Measurements from ENCODE around the gene PRM3. TPM values are rescaled to one million over a fixed set of nuclear protein-coding genes. Genes with fewer than 3 reads are reported as not detected.

Gene PRM3
- total RNA-seq, 1 donor from 2014 or later, result not detected

DNA sequence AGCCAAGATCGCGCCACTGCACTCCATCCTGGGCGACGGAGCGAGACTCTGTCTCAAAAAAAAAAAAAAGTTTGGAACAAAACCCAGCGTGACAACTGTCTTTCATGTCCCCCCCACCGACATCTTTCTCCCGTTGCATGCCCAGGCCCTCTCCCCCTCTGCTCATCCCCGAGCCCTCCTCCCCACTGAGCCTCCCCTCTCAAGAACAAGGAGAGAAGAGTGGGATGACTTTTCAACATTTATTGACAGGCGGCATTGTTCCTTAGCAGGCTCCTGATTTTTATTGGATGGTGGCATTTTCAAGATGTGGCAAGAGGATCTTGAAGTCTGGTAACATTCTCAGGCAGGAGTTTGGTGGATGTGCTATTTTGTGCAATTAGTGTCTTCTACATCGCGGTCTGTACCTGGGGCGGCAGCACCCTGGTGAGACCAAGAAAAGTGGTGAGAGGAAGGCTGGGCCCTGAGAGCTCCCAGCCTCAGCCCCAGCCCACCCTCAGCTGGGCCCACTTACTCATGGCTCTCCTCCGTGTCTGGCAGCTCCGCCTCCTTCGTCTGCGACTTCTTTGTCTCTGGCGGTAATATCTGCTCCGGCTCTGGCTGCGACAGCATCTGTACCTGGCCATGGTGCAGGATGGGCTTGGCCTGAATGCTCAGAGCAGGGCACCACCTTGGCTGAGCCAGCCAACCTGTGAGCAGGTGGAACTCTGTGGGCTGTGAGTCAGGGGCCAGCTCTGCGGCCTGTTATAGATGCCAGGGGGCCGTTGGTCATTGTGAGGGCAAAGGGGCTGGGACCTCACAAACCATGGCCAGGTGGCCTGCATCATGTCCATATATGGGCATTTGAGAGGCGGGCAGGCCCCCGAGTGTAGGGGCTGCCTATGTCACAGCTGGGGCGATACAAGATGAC, 7.4 kb upstream of the PRM3 start, which contains the start of gene PRM1:
PRM1 (minus strand) TSS at position 715 of the 907 bp plus-strand sequence; CDS start at position 623, 92 bp downstream.
- no peak for DNase-seq (ENCODE audit: low spot score)

DNA sequence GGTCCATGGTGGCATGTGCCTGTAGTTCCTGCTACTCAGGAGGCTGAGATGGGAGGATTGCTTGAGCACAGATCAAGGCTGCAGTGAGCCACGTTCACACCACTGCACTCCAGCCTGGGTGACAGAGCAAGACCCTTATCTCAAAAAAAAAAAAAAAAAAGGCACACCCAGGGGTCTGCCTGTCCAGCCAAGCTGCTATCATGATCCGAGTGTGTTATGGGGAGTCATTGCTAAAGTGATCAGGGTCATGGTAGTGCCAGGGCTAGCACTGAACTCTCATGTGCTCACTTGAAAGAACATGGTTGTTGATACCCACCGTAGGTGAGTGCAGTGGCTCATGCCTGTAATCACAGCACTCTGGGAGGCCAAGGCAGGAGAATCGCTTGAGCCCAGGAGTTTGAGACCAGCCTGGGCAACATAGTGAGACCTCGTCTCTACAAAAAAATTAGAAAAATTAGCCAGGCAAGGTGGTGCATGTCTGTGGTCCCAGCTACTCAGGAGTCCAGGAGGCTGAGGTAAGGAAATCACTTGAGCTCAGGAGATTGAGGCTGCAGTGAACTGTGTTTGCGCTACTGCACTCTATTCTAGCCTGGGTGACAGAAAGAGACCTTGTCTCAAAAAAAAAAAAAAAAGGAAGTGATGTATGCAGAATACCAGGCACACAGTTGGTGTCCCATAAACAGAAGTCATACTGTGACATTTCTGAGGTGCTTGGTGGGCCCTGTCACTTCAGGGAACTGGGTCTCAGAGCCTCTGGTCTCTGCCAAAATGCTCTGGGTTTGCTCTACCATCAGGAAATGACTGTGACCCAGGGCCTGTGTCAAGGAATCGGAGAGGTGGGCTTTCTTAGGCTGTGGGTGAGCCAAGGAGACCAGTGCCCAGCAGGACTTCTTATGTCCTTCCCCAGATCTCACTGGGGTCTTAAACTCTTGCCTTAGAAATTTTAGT, 5.5 kb upstream of the PRM3 start:
- no peak for DNase-seq (ENCODE audit: low spot score)

DNA sequence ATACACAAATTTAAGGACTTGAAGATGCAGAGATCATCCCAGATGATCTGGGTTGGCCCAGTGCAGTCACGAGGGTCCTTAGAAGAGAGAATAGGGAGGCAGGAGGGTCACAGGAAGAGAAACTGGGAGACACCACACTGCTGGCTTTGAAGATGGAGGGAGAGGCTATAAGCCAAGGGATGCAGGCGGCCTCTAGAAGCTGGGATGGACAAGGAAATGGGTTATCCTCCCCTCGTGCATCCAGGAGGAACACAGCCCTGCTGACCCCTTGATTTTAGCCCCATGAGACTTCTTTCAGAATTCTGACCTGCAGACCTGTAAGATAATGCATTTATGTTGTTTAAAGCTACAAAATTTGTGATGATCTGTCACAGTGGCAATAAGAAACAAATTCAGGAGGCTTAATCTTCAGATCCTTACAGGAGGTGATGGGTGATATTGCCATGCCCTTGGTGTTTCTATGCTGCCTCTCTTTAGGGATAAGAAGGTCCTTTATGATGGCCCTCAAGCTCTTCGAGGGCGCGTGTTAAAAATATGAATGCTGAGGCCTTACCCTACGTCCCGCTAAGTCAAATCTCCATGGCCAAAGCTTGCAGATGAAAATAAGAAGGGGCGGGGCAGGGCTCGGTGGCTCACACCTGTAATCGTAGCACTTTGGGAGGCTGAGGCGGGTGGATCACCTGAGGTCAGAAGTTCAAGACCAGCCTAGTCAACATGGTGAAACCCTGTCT, 4.3 kb upstream of the PRM3 start:
- DNase-seq (ENCODE audit: low spot score), result no peak

DNA sequence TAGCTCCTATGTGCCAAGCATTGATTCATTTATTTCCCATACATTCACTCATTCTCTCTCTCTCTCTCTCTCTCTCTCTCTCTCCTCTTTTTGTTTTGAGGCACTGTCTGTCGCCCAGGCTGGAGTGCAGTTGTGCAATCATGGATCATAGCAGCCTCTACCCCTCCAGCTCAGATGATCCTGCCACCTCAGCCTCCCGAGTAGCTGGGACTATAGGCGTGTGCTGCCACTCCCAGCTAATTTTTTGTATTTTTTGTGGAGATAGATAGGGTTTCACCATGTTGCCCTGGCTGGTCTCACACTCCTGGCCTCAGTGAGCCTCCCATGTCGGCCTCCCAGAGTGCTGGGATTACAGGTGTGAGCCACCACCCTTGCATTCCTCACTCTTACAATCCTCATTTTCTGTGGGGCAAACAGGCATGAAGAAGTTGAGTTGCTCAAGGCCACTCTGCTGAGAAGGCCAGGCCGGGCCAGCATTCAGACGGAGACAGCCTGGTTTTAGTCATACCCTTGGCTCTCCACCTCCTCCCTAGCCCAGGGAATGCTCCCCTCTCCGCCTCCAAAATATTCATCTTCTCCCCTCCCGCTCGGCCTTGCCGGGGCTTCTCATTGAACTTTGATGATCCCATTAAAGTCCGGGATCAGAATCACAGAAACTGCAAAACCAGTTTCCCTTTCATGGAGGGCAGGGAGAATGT, 3.6 kb upstream of the PRM3 start:
- DNase-seq (ENCODE audit: low spot score), result no peak

DNA sequence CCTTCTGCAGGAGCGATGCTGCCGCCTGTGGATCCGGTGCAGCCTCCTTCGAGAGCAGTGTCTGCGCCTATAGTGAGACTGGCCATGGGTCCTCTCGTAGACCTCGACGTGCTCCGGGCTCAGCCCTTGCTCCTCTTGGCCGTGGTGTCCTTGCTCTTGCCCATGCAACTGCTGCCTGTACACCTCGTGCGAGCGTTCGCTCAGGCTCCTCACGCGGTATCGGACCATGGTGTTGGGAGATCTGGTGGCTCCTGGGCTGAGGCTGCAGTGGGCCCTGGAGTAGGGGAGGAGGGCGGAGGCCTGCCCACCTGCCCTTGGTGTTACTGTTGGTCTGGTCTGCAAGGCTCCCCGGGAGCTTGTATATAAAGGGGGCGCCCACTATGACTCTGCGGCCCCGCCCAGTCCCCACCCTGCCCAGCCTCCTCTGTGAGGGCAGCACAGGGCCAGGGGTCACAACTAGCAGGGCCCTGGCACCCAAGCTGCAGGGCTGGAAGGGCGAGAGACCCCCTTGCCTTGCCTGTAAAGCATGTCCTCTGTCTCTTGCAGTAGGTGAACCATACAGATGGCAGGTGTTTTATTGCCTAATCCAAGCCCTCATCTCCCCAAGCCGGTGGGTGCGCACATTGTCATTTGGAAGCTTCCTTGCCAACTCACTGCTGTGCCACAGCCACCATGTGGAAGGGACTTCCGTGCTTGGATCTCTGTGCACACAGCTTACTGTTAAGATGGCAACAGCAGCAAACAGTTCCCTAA, 2.9 kb upstream of the PRM3 start, which contains the start of gene PRM2:
PRM2 (minus strand) TSS at position 338 of the 753 bp plus-strand sequence; CDS start at position 228, 110 bp downstream.
- no peak for DNase-seq (ENCODE audit: low spot score)

DNA sequence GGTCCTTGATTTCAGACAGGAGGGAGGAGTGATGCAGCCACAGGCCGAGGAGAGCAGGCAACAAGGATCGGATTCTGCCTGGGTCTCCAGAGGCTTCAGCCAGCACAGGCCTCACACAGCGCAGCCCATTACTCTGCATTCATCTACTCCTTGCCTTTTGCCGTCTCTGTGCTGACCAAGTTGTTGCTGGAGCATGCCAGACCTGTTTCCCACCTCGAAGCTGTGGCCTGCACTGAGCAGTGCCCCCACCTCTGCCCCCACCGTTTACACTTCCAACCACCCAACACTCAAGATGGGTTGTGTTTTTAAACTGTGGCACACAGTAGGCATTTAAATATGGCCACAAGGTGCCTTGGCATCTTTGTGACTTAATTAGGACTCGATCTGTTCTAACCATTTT, 1.5 kb upstream of the PRM3 start:
- DNase-seq (ENCODE audit: low spot score), result no peak

DNA sequence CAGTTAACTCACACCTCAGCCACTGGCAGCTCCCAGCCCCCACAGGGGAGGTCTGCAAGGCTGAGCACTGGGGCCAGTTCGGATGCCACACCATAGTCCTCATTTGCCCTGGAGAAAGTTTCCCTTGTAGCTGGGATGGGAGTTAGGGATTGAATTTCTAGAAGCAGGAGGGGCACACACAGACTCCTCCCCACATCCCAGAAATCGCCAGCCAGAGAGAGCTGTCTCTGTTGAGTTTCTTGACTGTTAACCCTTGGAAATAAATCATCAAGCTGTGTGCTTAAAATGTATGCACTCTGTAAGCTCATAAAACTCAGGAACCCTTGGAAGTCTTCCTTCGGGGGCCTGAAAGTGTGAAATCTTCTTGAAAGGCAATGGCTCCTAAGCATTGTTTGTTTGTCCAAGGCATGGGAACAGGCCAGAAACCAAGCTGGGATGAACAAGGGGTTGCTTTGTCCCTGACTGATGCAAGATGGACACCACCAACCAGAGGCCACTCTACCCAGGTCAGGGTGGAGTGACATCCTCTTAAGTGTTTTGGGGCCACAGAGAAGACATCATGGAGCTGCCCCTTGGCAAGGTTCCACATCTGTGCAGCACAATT, 394 bp upstream of the PRM3 start:
- no peak for DNase-seq (ENCODE audit: low spot score)

DNA sequence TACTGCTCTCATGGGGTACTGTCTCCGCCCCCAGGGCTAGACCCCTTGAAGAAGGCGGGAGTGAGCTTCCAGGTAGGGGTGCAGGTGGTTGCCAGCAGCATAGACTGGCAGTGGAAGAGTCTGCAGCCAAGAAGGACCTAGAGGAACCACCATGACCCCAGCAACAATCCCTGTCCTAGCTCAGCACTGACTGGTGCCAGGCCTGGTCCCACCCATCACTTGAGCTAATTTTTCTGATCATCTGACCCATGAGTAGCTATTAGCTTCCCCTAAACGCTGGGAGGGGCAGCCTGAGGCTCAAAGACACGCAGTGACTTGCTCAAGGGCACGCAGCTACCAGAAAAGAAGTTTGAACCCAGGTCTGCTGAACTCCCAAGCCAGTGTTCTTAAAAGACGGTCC, 945 bp downstream of the PRM3 start:
- no peak for DNase-seq (ENCODE audit: low spot score)

DNA sequence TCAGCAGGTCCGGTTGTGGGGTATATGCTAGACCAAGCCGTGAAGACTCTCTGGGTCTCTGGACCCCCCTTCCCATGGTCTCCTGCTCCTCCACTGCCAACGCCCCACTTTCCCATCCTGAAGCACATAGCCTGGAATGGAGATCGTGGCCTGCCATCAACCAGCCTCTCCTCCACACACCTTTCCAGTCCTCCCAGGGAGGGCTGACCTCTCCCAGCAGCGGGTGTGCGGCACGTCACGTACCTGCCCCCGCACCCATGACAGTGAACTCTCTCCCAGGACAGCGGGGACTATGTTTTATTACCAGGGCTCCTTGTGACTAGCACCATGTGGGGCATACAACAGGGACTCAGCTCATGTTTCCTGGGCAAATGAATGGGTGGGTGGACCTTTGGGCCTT, 1.8 kb downstream of the PRM3 start:
- DNase-seq (ENCODE audit: low spot score), result no peak

DNA sequence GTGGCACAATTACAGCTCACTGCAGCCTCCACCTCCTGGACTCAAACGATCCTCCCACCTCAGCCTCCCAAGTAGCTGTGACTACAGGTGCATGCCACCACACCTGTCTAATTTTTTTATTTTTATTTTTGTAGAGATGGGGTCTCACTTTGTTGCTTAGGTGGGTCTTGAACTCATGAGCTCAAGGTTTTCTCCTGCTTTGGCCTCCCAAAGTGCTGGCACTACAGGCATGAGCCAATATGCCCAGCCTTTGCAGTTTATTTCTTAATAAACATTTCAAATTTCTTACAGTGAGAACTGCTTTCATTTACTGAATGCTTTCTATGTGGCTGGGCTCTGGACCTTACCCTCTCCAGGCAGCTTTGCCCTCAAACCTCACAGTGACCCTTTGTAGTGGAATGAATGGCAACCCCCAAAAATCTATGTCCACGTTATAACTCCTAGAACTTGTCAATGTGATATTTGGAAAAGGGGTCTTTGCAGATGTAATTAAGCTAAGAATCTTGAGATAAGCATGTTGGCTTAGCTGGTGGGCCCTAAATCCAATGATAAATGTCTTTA, 2.7 kb downstream of the PRM3 start:
- no peak for DNase-seq (ENCODE audit: low spot score)

DNA sequence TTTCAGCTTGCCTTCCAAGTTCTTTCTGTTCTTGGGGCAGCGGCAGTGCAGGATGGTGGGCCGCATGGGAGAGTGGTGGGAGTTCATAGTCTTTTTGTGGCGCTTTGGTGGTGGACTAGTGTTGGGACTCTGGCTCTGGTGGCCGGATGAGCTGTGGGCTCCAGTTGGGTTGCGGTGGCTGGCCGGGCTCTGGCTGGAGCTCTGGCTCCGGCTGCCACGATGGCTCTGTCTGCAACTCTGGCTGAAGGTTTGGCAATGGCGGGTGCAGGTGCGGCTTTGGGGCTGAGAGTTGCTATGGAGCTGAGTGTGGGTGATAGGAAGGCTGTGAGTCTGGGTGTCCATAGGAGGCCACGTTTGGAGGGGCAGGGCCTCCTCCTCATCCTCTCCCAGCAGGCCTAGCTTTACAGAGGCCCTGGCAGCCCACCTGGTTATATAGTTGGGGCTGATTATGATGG, 4.5 kb downstream of the PRM3 start, which contains the start of gene TNP2:
TNP2 (minus strand) TSS at position 405 of the 455 bp plus-strand sequence; CDS start at position 342, 63 bp downstream.
- no peak for DNase-seq (ENCODE audit: low spot score)

DNA sequence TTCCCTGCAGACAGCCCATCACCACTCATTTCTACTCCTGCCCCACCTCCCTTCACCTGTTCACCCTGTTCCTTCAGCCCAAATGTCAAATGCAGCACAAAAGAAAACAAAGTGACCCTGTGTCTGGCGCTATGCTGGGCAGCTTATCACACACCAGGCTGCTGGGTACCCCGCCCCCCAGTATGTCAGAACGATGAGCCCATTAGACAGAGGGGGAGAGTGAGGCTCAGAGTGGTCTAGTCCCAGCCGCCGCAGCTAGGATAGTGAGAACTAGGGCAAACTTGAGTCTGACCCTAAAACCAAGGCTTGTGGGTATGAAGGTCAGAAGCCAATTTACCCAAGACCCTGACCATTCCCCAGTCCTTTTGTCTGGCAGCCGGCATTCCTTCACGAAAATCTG, 8.3 kb downstream of the PRM3 start:
- no peak for DNase-seq (ENCODE audit: low spot score)

DNA sequence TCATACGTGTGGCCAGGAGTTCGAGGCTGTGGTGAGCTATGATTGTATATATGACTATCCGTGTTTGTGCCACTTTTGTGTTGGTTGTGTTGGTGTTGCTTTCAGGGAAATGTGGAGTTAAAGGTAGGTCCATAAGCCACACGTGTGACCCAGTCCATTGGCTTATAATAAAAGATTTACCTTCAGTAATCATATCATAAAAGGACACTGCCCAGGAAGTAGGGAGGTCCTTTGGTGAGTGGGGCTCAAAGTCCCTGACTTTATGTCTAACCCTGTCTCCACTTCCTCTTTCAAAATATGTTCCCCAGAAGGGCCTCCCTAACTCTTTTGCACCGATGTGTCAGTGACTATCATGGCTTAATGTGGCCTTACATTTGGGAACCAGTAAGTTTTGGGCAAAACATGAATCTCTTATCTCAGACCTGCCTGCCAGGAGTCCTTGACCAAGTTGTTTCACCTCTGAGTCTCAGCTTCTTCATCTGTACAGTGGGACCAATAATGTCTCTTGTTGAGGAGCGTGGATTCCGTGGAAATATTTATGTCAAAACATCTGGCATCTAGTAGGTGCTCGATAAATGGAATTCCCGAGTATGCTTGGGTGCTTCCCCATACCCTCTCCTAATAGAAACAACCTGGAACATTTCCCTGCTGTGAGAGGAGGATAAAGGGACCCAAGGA, 9.1 kb downstream of the PRM3 start:
- DNase-seq (ENCODE audit: low spot score), result no peak

DNA sequence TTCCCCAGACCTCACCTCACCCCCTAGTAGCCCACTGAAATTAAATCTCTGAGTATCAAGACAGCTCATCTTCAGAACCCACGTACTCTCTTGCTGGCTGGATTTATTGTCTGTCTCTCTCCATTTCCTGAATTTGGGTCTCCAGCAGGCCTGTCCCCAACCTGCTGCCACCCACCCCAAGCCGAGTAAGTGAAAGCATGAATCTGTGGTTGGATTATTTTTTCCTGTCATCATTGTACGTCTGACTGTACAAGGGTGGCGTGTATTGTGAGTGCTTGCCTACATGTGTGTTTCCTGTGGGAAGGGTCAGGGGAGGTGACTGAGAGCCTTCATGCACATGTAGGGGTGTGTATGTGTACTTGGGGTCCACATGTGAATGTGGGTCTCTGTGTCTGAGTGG, 9.7 kb downstream of the PRM3 start:
- DNase-seq (ENCODE audit: low spot score), result no peak

DNA sequence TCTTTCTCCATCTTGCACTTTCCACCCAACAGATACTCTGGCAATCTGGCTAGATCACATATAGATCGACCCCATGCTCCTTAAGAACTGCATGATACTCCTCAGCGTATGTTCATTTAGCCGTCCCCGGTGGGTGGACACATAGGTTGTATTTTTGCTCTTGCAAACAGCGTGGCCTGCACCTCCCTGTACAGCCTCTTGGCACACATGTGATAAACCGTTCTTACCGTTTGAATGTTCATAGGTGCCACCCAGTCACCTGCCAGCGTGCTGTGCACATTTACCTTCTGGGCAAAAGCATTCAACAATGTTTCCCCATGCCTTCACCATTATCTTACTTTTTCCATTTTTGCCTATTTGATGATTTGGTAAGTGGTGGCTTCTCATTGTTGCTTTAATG, 10.5 kb downstream of the PRM3 start:
- DNase-seq (ENCODE audit: low spot score), result no peak

DNA sequence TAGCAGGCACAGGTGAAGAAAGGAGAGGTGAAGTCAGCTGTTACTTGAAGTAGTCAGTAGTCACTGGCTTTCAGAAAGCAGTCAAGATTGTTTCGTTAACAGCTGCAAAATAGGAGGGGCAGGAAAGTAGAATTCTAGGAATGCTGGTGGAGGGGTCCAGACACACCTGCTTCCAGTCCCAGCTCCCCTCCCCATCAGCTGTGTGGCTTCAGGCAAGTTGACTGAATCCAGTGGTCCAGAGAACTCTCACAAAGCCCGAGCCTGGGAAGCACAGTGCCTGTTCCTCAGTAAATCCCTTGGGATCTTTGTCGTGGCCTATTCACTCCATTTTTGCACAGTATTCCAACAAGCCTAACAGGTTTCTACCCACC, 12.8 kb downstream of the PRM3 start:
- DNase-seq (ENCODE audit: low spot score), result no peak

DNA sequence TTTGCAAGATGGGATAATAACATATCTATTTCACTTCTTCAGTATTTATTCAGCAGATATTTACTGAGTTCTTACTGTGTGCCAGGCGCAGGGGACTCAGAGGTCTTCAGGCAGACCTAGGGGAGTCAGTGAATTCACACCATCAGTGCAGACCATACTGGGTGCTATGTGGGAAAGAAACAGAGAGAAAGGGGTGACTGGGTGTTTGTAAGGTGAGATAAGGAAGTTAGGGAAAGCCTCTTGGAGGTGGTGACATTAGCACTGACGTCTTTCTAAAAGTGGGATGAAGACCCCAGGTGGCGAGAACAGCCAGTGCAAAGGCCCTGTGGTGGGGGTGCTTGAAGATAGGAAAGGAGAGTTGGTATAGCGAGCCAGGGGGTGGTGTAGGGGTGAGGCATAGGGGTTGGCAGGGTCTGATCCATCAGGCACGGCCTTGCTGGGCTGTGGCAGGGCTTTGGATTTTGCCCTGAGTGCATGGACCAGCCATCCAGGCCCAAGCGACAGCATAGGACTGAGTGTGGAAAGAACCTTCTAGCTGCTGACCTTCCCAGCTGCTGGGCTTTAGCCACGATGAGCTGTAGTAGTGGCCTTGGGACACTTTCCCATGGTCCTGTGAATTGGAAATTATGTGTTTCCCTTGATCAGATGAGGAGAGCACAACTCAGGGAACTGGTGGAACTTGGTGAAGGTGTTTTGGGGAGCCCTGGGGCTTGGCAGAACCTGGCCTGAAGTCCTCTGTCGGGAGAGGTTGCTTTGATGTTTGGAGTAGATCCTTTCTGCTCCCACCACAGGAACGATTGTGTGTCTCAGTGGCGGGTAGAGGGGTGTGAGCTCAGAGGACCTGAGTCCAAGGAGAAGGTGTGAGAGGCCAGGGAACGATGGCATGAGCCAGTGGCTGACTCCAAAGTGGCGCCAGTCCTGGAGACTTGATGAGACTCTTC, 13.5 kb downstream of the PRM3 start:
- DNase-seq (ENCODE audit: low spot score), result no peak

Measured in mucosa of gallbladder (tissue), 1 donor.